Measurements from ENCODE around the gene TAF7. TPM values are rescaled to one million over a fixed set of nuclear protein-coding genes. Genes with fewer than 3 reads are reported as not detected.
A peak's percentile ranks its signal among the peaks of the same experiment; 100 is the strongest.

The TAF7 gene, protein sequence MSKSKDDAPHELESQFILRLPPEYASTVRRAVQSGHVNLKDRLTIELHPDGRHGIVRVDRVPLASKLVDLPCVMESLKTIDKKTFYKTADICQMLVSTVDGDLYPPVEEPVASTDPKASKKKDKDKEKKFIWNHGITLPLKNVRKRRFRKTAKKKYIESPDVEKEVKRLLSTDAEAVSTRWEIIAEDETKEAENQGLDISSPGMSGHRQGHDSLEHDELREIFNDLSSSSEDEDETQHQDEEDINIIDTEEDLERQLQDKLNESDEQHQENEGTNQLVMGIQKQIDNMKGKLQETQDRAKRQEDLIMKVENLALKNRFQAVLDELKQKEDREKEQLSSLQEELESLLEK
- 100 to 1,000 TPM in 1 of 2 donors, 10 to 100 TPM in 1; 98.2 to 111 TPM for total RNA-seq
- polyA plus RNA-seq (ENCODE audit: insufficient read length in 2 of 2): 100 to 1,000 TPM in 1 of 2 donors, 10 to 100 TPM in 1; 90.1 to 101 TPM
- long read RNA-seq, donor 1, transcript TAF7-201 (1 exons, 2,334 nt): major isoform, 145 of 145 reads
- long read RNA-seq, donor 1, partial matches to known transcripts: 0 of 145 reads
- long read RNA-seq, donor 1, other reads (novel, unspliced or antisense): 0 of 145 reads
- long read RNA-seq, donor 2, transcript TAF7-201 (1 exons, 2,334 nt): major isoform, 57 of 57 reads
- long read RNA-seq, donor 2, partial matches to known transcripts: 0 of 57 reads
- long read RNA-seq, donor 2, other reads (novel, unspliced or antisense): 0 of 57 reads
- long read RNA-seq, donor 3, transcript TAF7-201 (1 exons, 2,334 nt): major isoform, 86 of 86 reads
- long read RNA-seq, donor 3, partial matches to known transcripts: 0 of 86 reads
- long read RNA-seq, donor 3, other reads (novel, unspliced or antisense): 0 of 86 reads
- long read RNA-seq, donor 4, transcript TAF7-201 (1 exons, 2,334 nt): major isoform, 320 of 320 reads
- long read RNA-seq, donor 4, partial matches to known transcripts: 0 of 320 reads
- long read RNA-seq, donor 4, other reads (novel, unspliced or antisense): 0 of 320 reads

DNA sequence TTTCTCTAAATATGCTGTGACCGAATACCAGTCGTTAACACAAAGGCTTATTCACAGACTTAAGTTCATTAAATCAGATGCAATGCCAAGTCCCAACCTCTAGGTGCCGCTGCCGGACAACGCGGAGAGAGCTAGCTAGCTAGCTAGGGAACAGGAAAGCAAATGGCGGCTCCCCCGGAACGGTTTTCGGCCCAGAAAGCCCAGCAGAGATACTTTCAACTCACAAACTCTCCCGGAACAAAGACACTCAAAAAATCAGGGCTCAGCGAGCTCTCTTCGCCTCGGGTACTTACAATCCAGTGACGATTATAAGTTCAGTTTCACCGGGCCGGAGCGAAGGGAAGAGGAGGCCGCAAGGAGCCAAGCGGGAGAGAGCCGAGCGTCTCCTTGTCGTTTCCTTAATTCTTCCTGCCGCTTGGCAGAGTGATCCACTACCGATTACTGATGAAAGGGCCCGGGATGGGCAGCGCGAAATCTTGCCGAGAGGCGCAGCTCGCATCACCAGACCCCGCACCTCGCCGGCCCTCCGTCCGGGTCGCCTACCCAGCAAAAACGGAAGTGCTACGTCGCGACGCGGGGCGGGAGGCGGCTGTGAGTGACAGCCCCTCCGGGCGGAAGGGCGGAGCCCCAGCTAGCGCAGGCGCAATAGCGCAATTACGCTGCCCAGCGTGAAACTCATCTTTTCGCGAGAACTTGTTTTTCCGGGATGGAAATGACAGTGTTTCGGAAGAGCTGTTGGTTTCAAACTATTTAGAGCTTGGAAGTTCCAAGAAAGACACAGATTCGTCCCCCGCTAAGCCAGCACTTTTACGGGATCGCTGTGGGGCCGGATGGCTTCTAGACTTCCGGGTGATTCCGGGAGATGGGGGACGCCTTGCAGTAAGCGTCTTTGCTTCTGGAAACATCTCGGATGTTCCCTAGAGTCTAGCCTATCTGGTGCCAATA lies at the start of gene TAF7:
TAF7 (minus strand) TSS at position 560 of the 945 bp plus-strand sequence. CDS start 740 bp downstream, outside the sequence.
- Histone ChIP-seq H3K27ac (ENCODE audit: low read depth, low read length) (peak within 1 kb of the TSS; percentile 97), H3K36me3 (ENCODE audit: control insufficient read depth, insufficient read depth, low read length) (no peaks in the 10 kb centered on the region), H3K27me3 (ENCODE audit: control insufficient read depth, insufficient read depth, low read length) (no peaks in the 10 kb centered on the region), H3K9me3 (ENCODE audit: control insufficient read depth, insufficient read depth, low read length) (peaks cover 26% of the 10 kb centered on the region), H3K4me3 (ENCODE audit: low read depth, low read length) (peak within 1 kb of the TSS; percentile 50), H3K4me1 (ENCODE audit: control insufficient read depth, insufficient read depth, low read length) (peaks cover 3% of the 10 kb centered on the region)
- peak; percentile 83 to 98 (median 88) for DNase-seq (ENCODE audit: low read depth in 4 of 6, low spot score in 6 of 6)
- under 1% methylated on average over 64 of the region's 67 CpGs for WGBS (ENCODE audit: insufficient coverage)

DNA sequence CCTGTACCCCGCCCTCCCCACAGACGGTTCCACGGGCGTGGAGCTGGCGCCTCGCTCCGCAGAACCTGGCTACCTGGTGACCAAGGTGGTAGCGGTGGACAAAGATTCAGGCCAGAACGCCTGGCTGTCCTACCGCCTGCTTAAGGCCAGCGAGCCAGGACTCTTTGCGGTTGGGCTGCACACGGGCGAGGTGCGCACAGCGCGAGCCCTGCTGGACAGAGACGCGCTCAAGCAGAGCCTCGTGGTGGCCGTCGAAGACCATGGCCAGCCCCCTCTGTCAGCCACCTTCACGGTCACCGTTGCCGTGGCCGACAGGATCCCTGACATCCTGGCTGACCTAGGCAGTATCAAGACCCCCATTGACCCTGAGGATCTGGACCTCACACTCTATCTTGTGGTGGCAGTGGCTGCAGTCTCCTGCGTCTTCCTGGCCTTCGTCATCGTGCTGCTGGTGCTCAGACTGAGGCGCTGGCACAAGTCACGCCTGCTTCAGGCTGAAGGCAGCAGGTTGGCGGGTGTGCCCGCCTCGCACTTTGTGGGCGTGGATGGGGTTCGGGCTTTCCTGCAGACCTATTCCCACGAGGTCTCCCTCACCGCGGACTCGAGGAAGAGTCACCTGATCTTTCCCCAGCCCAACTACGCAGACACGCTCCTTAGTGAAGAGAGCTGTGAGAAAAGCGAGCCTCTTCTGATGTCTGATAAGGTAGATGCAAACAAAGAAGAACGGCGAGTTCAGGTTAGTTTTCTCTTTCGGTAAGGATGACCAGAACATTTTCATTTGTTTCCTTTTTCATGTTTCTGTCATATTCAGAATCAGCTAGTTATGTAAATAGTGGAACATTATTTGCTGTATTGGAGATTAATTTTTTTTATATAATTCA lies 45.7 kb upstream of the TAF7 start:
- 26% methylated on average over 35 of the region's 46 CpGs for WGBS (ENCODE audit: insufficient coverage)
- peaks cover 3% of the 10 kb centered on the region for H3K36me3 ChIP-seq (ENCODE audit: control insufficient read depth, insufficient read depth, low read length)
- H3K4me3 ChIP-seq (ENCODE audit: low read depth, low read length): no peak overlapping the region
- H3K27me3 ChIP-seq (ENCODE audit: control insufficient read depth, insufficient read depth, low read length): no peaks in the 10 kb centered on the region
- no peak overlapping the region for H3K27ac ChIP-seq (ENCODE audit: low read depth, low read length)
- DNase-seq (ENCODE audit: low read depth in 4 of 6, low spot score in 6 of 6): no peak
- peaks cover 5% of the 10 kb centered on the region for H3K4me1 ChIP-seq (ENCODE audit: control insufficient read depth, insufficient read depth, low read length)
- H3K9me3 ChIP-seq (ENCODE audit: control insufficient read depth, insufficient read depth, low read length): peaks cover 37% of the 10 kb centered on the region

DNA sequence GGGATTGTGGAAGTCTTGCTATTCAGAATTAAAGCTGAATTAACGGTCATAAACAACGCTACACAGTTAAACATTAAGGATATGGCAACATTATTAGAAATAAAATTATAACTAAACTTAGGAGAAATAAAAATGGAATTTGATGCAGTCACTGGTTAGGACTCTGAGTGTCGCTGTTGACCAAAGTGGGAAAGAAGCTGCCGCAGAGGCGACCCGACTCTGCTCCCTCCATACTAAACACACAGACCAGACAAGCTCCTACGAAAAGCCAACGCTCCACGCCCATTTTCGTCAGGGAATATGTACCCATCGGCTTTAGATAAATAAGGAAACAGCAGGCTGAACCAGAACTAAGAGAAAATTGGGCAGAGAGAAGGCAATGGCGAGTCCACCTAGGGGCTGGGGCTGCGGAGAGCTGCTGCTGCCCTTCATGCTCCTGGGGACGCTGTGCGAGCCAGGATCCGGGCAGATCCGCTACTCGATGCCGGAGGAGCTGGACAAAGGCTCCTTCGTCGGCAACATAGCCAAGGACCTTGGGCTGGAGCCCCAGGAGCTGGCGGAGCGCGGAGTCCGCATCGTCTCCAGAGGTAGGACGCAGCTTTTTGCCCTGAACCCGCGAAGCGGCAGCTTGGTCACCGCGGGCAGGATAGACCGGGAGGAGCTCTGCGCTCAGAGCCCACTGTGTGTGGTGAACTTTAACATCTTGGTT lies 43.5 kb upstream of the TAF7 start, which contains the start of gene PCDHGA5:
PCDHGA5 (plus strand) TSS at position 211 of the 709 bp plus-strand sequence; CDS start at position 380, 169 bp downstream.
- no peak within 1 kb of the TSS for H3K4me3 ChIP-seq (ENCODE audit: low read depth, low read length)

DNA sequence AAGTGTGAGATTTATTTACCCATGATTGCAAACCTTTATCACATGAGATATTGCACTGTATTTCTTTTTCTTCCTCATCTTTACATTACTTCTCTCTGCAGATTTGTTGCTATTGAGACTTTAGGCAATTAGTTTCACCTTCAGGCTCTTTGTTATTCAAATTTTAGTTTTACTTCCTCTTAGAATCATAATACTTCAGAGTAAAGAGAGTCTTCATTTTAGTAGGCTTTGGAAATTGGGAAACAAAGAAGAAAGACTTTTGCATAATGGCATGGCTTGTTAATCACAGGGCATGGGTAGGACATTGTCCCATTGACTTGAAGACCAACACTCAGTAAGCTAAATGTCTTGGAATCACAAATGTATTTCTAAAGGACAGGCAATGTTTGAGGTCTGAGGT lies 42.1 kb upstream of the TAF7 start:
- Histone ChIP-seq H3K9me3 (ENCODE audit: control insufficient read depth, insufficient read depth, low read length) (peaks cover 50% of the 10 kb centered on the region), H3K36me3 (ENCODE audit: control insufficient read depth, insufficient read depth, low read length) (peaks cover 3% of the 10 kb centered on the region), H3K4me3 (ENCODE audit: low read depth, low read length) (no peak overlapping the region), H3K4me1 (ENCODE audit: control insufficient read depth, insufficient read depth, low read length) (peaks cover 5% of the 10 kb centered on the region), H3K27ac (ENCODE audit: low read depth, low read length) (no peak overlapping the region), H3K27me3 (ENCODE audit: control insufficient read depth, insufficient read depth, low read length) (no peaks in the 10 kb centered on the region)
- DNase-seq (ENCODE audit: low read depth in 4 of 6, low spot score in 6 of 6): no peak

More for the DNA sequence above, 43.5 kb upstream of the TAF7 start, which contains the start of gene PCDHGA5:
- no peaks in the 10 kb centered on the region for H3K27me3 ChIP-seq (ENCODE audit: control insufficient read depth, insufficient read depth, low read length)
- H3K9me3 ChIP-seq (ENCODE audit: control insufficient read depth, insufficient read depth, low read length): peaks cover 45% of the 10 kb centered on the region
- WGBS (ENCODE audit: insufficient coverage): 10% methylated on average over 28 of the region's 34 CpGs
- H3K36me3 ChIP-seq (ENCODE audit: control insufficient read depth, insufficient read depth, low read length): peaks cover 3% of the 10 kb centered on the region
- H3K4me1 ChIP-seq (ENCODE audit: control insufficient read depth, insufficient read depth, low read length): peaks cover 5% of the 10 kb centered on the region
- peak in 2 of 6 donors; percentile 29 to 37 for DNase-seq (ENCODE audit: low read depth in 4 of 6, low spot score in 6 of 6)
- no peak within 1 kb of the TSS for H3K27ac ChIP-seq (ENCODE audit: low read depth, low read length)

DNA sequence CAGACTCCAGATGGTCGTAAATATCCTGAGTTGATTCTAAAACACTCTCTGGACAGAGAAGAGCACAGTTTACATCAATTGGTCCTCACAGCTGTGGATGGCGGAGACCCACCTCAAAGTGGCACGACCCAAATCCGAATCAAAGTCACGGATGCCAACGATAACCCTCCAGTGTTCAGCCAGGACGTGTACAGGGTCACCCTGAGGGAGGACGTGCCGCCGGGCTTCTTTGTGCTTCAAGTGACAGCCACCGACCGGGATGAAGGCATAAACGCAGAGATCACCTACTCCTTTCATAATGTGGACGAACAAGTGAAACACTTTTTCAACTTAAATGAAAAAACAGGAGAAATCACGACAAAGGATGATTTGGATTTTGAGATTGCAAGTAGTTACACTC lies 40.1 kb upstream of the TAF7 start:
- 29% methylated on average over 14 of the region's 15 CpGs for WGBS (ENCODE audit: insufficient coverage)
- Histone ChIP-seq H3K4me3 (ENCODE audit: low read depth, low read length) (no peak overlapping the region), H3K9me3 (ENCODE audit: control insufficient read depth, insufficient read depth, low read length) (peaks cover 55% of the 10 kb centered on the region), H3K36me3 (ENCODE audit: control insufficient read depth, insufficient read depth, low read length) (peaks cover 9% of the 10 kb centered on the region), H3K27me3 (ENCODE audit: control insufficient read depth, insufficient read depth, low read length) (no peaks in the 10 kb centered on the region), H3K27ac (ENCODE audit: low read depth, low read length) (no peak overlapping the region), H3K4me1 (ENCODE audit: control insufficient read depth, insufficient read depth, low read length) (peaks cover 5% of the 10 kb centered on the region)
- DNase-seq (ENCODE audit: low read depth in 4 of 6, low spot score in 6 of 6): no peak

DNA sequence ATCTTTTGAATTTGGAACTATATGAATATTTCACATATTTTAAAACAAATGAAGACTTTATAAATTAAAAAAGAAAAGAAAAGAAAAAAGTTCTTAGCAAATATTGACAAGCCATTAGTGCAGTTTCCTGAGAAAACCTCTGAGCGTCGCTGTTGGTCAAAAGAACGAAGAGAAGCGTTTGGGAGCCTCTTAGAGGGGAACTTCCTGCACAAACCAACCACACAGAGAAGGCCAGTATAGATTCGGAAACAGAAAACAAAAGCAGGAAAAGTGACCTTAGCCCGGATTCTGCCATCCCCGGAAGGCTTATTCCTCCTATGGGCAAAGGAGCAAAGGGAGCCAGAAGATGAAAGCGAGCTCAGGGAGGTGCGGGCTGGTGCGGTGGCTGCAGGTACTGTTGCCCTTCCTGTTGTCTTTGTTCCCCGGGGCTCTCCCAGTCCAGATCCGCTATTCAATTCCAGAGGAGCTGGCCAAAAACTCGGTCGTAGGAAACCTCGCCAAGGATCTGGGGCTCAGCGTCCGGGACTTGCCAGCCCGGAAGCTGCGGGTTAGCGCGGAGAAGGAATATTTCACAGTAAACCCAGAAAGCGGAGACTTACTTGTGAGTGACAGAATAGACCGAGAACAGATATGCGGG lies 39.3 kb upstream of the TAF7 start, which contains the start of gene PCDHGB2:
PCDHGB2 (plus strand) TSS at position 205 of the 637 bp plus-strand sequence; CDS start at position 347, 142 bp downstream.
- H3K27ac ChIP-seq (ENCODE audit: low read depth, low read length): no peak within 1 kb of the TSS
- WGBS (ENCODE audit: insufficient coverage): 23% methylated on average over 24 of the region's 24 CpGs
- no peak within 1 kb of the TSS for H3K4me3 ChIP-seq (ENCODE audit: low read depth, low read length)
- DNase-seq (ENCODE audit: low read depth in 4 of 6, low spot score in 6 of 6): peak in 2 of 6 donors; percentile 21 to 30
- no peaks in the 10 kb centered on the region for H3K27me3 ChIP-seq (ENCODE audit: control insufficient read depth, insufficient read depth, low read length)
- H3K4me1 ChIP-seq (ENCODE audit: control insufficient read depth, insufficient read depth, low read length): peaks cover 5% of the 10 kb centered on the region
- peaks cover 52% of the 10 kb centered on the region for H3K9me3 ChIP-seq (ENCODE audit: control insufficient read depth, insufficient read depth, low read length)
- H3K36me3 ChIP-seq (ENCODE audit: control insufficient read depth, insufficient read depth, low read length): peaks cover 12% of the 10 kb centered on the region

DNA sequence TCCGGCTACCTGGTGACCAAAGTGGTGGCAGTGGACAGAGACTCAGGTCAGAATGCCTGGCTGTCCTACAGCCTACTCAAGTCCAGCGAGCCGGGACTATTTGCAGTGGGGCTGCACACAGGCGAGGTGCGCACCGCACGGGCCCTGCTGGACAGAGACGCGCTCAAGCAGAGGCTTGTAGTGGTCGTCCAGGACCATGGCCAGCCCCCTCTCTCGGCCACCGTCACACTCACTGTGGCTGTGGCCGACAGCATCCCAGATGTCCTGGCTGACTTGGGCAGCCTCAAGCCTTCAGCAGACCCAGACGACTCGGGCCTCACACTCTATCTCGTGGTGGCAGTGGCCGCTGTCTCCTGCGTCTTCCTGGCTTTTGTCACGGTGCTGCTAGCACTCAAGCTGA lies 36.4 kb upstream of the TAF7 start:
- DNase-seq (ENCODE audit: low read depth in 4 of 6, low spot score in 6 of 6): no peak
- Histone ChIP-seq H3K9me3 (ENCODE audit: control insufficient read depth, insufficient read depth, low read length) (peaks cover 44% of the 10 kb centered on the region), H3K4me3 (ENCODE audit: low read depth, low read length) (no peak overlapping the region)

More for the DNA sequence above, 36.4 kb upstream of the TAF7 start:
- H3K27ac ChIP-seq (ENCODE audit: low read depth, low read length): no peak overlapping the region
- H3K4me1 ChIP-seq (ENCODE audit: control insufficient read depth, insufficient read depth, low read length): no peaks in the 10 kb centered on the region
- 39% methylated on average over 19 of the region's 19 CpGs for WGBS (ENCODE audit: insufficient coverage)
- H3K36me3 ChIP-seq (ENCODE audit: control insufficient read depth, insufficient read depth, low read length): peaks cover 9% of the 10 kb centered on the region
- no peaks in the 10 kb centered on the region for H3K27me3 ChIP-seq (ENCODE audit: control insufficient read depth, insufficient read depth, low read length)

Measured in spinal cord (tissue), 10 donors.